ENCODE results near the gene HBP1.

GRCh38 chr7:107219563-107220244 lies 50.9 kb downstream of the HBP1 start:
- no peak for TF ChIP-seq POLR2A (IDR thresholded peaks at IDR 0.05; ENCODE audit: low read depth, low read length)
- no peak for TF ChIP-seq TAF1 (IDR thresholded peaks at IDR 0.05; ENCODE audit: borderline replicate concordance, low read depth, low read length)
- TF ChIP-seq POLR2AphosphoS5 (IDR thresholded peaks at IDR 0.05; ENCODE audit: low read depth, low read length): no peak

All from GM12892 (cell line).